K562 (cell line): Measurements from ENCODE around the gene ADSS1. TPM values are rescaled to one million over a fixed set of nuclear protein-coding genes. Genes with fewer than 3 reads are reported as not detected.
A peak's percentile ranks its signal among the peaks of the same experiment; 100 is the strongest.

ENCODE experiments used
- ATAC-seq: fragments of 200-7000 bp; cut with Tn5 transposase; 3 replicates; pipeline ENCODE4 v1.9.1; 2020; ENCODE audit warnings: moderate library complexity
- BruUV-seq: library from RNA; stranded (reverse); fragments of 400-500 nt; replicated peaks from 2 replicates; lab custom pipeline; 2021; lab: Mats Ljungman, UMichigan
- CTCF ChIA-PET: fragments of 300-600 bp; formaldehyde crosslinking; extraction: SDS; loops from one replicate; lab custom pipeline; 2021; ENCODE audit warnings: low intra/inter-chr PET ratio; lab: Yijun Ruan, JAX
- POLR2A ChIA-PET: fragments of 300-600, 350-650 bp; sonication (Branson Sonifier 250); formaldehyde crosslinking; extraction: SDS; loops from one replicate; lab custom pipeline; 2021; ENCODE audit warnings: antibody characterized with exemption, inconsistent platforms; lab: Yijun Ruan, JAX
- DNase-seq, 4 experiments: peaks; one replicate each; pipeline versions ENCODE4 v3.0.0 to v3.0.0-alpha.2; 2011 to 2018; ENCODE audit warnings: low spot score in 3 of 4, mixed read lengths in 3 of 4; ENCODE audit errors: extremely low read depth in 1 of 4
- FAIRE-seq: peaks from 2 replicates; lab custom pipeline; 2011; peaks lifted over from hg19 to GRCh38; lab: Jason Lieb, UNC
- H2AFZ ChIP-seq: 2 replicates; pipeline ENCODE4 v1.6.0; 2011; ENCODE audit warnings: low read depth, low read length, control low read depth, inconsistent platforms
- H3K27ac ChIP-seq: fragments of 200-600 bp; 3 replicates; pipeline ENCODE4 v1.8.0; 2011; ENCODE audit warnings: low read depth, mild to moderate bottlenecking, control low read depth, inconsistent platforms, low read length, moderate library complexity, mixed read lengths; ENCODE audit errors: extremely low read depth
- H3K27me3 ChIP-seq, 2 experiments: fragments of 300-600 bp in 1 of 2; 2 replicates in 1 of 2; 3 replicates in 1 of 2; pipeline versions ENCODE4 v1.6.0 to v1.8.0; 2011; ENCODE audit warnings: inconsistent platforms in 2 of 2, low read length in 2 of 2, mild to moderate bottlenecking in 1 of 2, mixed read lengths in 1 of 2, moderate library complexity in 1 of 2; ENCODE audit not compliant: control insufficient read depth in 2 of 2, insufficient read depth in 2 of 2
- H3K36me3 ChIP-seq: fragments of 300-600 bp; 3 replicates; pipeline ENCODE4 v1.8.0; 2011; ENCODE audit warnings: mild to moderate bottlenecking, low read length, inconsistent platforms; ENCODE audit not compliant: control insufficient read depth, insufficient read depth
- H3K4me1 ChIP-seq, 2 experiments: fragments of 200-600 bp in 1 of 2; replicated peaks in 1 of 2; 2 replicates in 1 of 2; 3 replicates in 1 of 2; pipeline versions ENCODE4 v1.5.1 to v1.8.0; 2011; ENCODE audit warnings: inconsistent platforms in 2 of 2, low read length in 2 of 2, mild to moderate bottlenecking in 1 of 2, mixed read lengths in 1 of 2, moderate library complexity in 1 of 2; ENCODE audit not compliant: control insufficient read depth in 2 of 2, insufficient read depth in 2 of 2
- H3K4me2 ChIP-seq: 2 replicates; pipeline ENCODE4 v1.6.1; 2011; ENCODE audit warnings: low read length, control low read depth, inconsistent platforms, mixed read lengths; ENCODE audit not compliant: insufficient read depth
- H3K4me3 ChIP-seq: fragments of 200-600 bp; sonication (generic), shearing (Covaris generic); 2 replicates; pipeline ENCODE4 v1.5.1; 2016; ENCODE audit warnings: control low read depth, inconsistent platforms
- H3K79me2 ChIP-seq: fragments of 200-600 bp; 3 replicates; pipeline ENCODE4 v1.8.0; 2011; ENCODE audit warnings: low read length, inconsistent platforms; ENCODE audit not compliant: control insufficient read depth, insufficient read depth
- H3K9ac ChIP-seq, 2 experiments: 2 replicates each; pipeline versions ENCODE4 v1.6.0 to v1.6.1; 2011; ENCODE audit warnings: low read depth in 2 of 2, low read length in 2 of 2, control low read depth in 1 of 2, inconsistent platforms in 1 of 2, mild to moderate bottlenecking in 1 of 2, mixed read lengths in 1 of 2; ENCODE audit not compliant: insufficient read depth in 1 of 2
- H3K9me1 ChIP-seq: one replicate; pipeline ENCODE4 v1.6.0; 2011; ENCODE audit warnings: inconsistent platforms, mild to moderate bottlenecking, low read length, moderate library complexity; ENCODE audit not compliant: control insufficient read depth, insufficient read depth
- H3K9me3 ChIP-seq: replicated peaks from 2 replicates; pipeline ENCODE4 v1.5.1; 2011; ENCODE audit warnings: low read depth, low read length, inconsistent platforms; ENCODE audit not compliant: control insufficient read depth, insufficient read depth
- H4K20me1 ChIP-seq: replicated peaks from 2 replicates; pipeline ENCODE4 v1.6.1; 2011; ENCODE audit warnings: low read length, inconsistent platforms, mixed read lengths; ENCODE audit not compliant: control insufficient read depth, insufficient read depth
- C11orf30 ChIP-seq: fragments of 450-650 bp; IDR thresholded peaks from 2 replicates; pipeline ENCODE4 v1.6.1; 2016; ENCODE audit warnings: low read depth, mild to moderate bottlenecking
- COPS2 ChIP-seq: fragments of 450-650 bp; conservative IDR thresholded peaks from 2 replicates; pipeline ENCODE4 v1.6.1; 2016; ENCODE audit warnings: mild to moderate bottlenecking, moderate library complexity
- NFATC3 ChIP-seq: fragments of 450-650 bp; IDR thresholded peaks from 2 replicates; pipeline ENCODE4 v1.6.1; 2017; ENCODE audit warnings: mild to moderate bottlenecking
- PML ChIP-seq: IDR thresholded peaks from 2 replicates; pipeline ENCODE4 v1.6.1; 2012; ENCODE audit warnings: low read length, inconsistent platforms
- POLR2G ChIP-seq: fragments of 200-400 bp; formaldehyde crosslinking; IDR thresholded peaks from 2 replicates; pipeline ENCODE4 v1.6.1; 2017; ENCODE audit warnings: low read depth, mild to moderate bottlenecking, antibody characterized with exemption, low read length, moderate library complexity
- ZNF644 ChIP-seq: fragments of 200-800 bp; sonication (Bioruptor generic); IDR thresholded peaks from 2 replicates; pipeline ENCODE4 v1.6.1; 2016; ENCODE audit warnings: low read depth, missing genetic modification characterization, missing compliant biosample characterization
- ZNF695 ChIP-seq: fragments of 450-650 bp; formaldehyde crosslinking; IDR thresholded peaks from 2 replicates; pipeline ENCODE4 v1.4.0; 2020; ENCODE audit warnings: mild to moderate bottlenecking, moderate library complexity
- WGBS: fragments of 100-300 bp; shearing (Covaris generic); methylation state at CpG from one replicate; pipeline ENCODE4 v1.1.6; 2016; ENCODE audit warnings: low coverage, mixed read lengths; ENCODE audit not compliant: insufficient coverage; ENCODE audit errors: missing lambda C conversion rate; 5-methylcytosine and 5-hydroxymethylcytosine counted together
- in situ Hi-C: fragments of 300-500 bp; cut with MboI; formaldehyde crosslinking; loops from 4 replicates; pipeline ENCODE4 v1.15.0; 2018; ENCODE audit warnings: inconsistent platforms, mixed read lengths
- intact Hi-C: fragments of 100-400 bp; cut with micrococcal nuclease; formaldehyde crosslinking; loops from 2 replicates; pipeline ENCODE4 v1.14.2; 2022
- polyA plus RNA-seq, 8 experiments: library from polyadenylated mRNA; depleted of rRNA in 4 of 8; stranded (reverse) in 5 of 8; unstranded in 3 of 8; fragments of >200 nt; fragmentation: Nextera tagmentation in 2 of 8; fragmentation: Illumina TruSeq in 1 of 8; extraction: Ambion mirVana in 2 of 8; extraction: Trizol in 1 of 8; gene quantifications; 2 replicates each; pipeline versions ENCODE4 v1.2.1 to v1.2.3, GENCODE V29; 2011 to 2014; ENCODE audit warnings: inconsistent platforms in 1 of 8, missing spikeins in 1 of 8
- total RNA-seq, 7 experiments: library from RNA; depleted of rRNA in 6 of 7; stranded (reverse); fragments of >200 nt in 6 of 7; fragmentation: Illumina TruSeq in 2 of 7; extraction: Trizol in 2 of 7; gene quantifications; 2 replicates each; pipeline versions ENCODE4 v1.2.1 to v1.2.3, GENCODE V29; 2011 to 2021; ENCODE audit warnings: low replicate concordance in 1 of 7

ADSS1 gene
- total and polyA plus RNA-seq, 9 of the 15 experiments (the other 6 are each of a cell fraction or from before 2014, with no cell fraction given) = 0.53 to 5.9 (median 3.9) TPM

DNA sequence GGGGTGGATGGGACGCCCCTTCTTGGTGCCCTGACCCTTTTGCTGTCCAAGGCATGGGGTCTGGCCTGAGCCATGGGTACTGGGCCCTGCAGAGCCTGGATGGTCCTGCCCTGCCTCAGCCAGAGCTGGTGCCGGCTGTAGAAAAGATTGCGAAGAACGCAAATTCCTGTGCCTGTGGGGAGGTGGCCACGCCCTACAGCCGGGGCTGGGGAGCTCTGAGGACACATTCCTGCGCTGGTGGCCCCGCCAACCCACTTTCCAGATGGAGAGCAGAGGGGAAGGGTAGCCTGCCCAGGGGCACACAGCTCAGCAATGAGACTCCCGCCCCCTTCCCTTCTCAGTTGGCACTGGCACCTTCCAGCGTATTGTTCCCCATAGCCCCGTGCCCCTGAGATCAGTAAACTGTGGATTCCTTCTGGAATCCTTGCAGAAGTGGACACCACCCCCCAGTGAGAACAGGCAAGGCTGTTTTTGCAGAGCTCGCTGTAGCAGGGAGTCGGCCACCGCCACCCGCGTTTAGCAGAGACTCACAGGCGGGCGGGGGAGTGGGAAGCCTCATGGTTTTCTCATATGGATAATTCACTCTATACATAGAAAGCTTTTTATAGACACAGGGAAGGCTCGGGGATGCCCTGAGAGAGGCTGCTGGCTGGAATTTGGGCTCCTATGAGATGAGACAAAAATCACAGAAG, 26.0 kb upstream of the ADSS1 start:
- DNase-seq = no peak
- no peaks in the 10 kb centered on the region for H3K9me3 ChIP-seq
- no peak overlapping the region for H2AFZ ChIP-seq
- H3K9ac ChIP-seq = no peak overlapping the region; a peak in 1 of 4 replicates
- CTCF ChIA-PET = no interaction called here
- H3K27ac ChIP-seq = no peak overlapping the region
- 64% methylated on average over 7 of the region's 19 CpGs for WGBS
- intact Hi-C loops = no loop called here
- FAIRE-seq = no peak
- peaks cover 34% of the 10 kb centered on the region for H3K36me3 ChIP-seq
- no peaks in the 10 kb centered on the region; the same call in 2 of the 3 replicates for H3K79me2 ChIP-seq
- no TSS peak for BruUV-seq
- ATAC-seq = no peak
- TF ChIP-seq NFATC3 = no peak
- TF ChIP-seq POLR2G = peak; percentile 46; the same call in 1 of the 2 replicates
- TF ChIP-seq PML = no peak
- no peak for TF ChIP-seq C11orf30
- no peak for TF ChIP-seq ZNF644 (tag)
- no peak for TF ChIP-seq ZNF695 (CRISPR knock-in tag)
- no peak for TF ChIP-seq COPS2
- POLR2A ChIA-PET = interaction anchor here (0.6 to 1.2 kb wide), 4 partner anchors 11 to 51 kb away, joined by 3 to 4 read pairs (median 3); no protein-coding TSS in a partner anchor
- H3K27me3 ChIP-seq = no peaks in the 10 kb centered on the region
- no peak overlapping the region for H3K4me3 ChIP-seq
- no peaks in the 10 kb centered on the region for H4K20me1 ChIP-seq
- in situ Hi-C loops = no loop called here
- H3K9me1 ChIP-seq = peaks cover 3% of the 10 kb centered on the region
- peaks cover 15 to 92% of the 10 kb centered on the region in 2 experiments; a peak in 4 of 5 replicates for H3K4me1 ChIP-seq
- no peak overlapping the region for H3K4me2 ChIP-seq
